Common myeloid progenitor, CD34-positive (primary cell): ENCODE results near the gene RPAP2.

Experiments
- CTCF ChIA-PET: fragments of 350-600 bp; sonication (Branson Sonifier 250); formaldehyde crosslinking; loops from one replicate; lab custom pipeline; 2021; ENCODE audit warnings: antibody characterized with exemption; lab: Charles Lee
- POLR2A ChIA-PET: fragments of 350-600 bp; sonication (Branson Sonifier 250); formaldehyde crosslinking; loops from one replicate; lab custom pipeline; 2021; ENCODE audit warnings: antibody characterized with exemption; lab: Charles Lee
- DNase-seq, 3 donors: peaks; one replicate each; pipeline versions ENCODE4 v3.0.0 to v3.0.0-alpha.2; 2013
- H3K27ac ChIP-seq, 2 experiments: 1 replicate in 1 of 2; 2 replicates in 1 of 2; pipeline ENCODE4 v1.7.0; 2013; ENCODE audit warnings: inconsistent platforms in 2 of 2, low read length in 2 of 2, mild to moderate bottlenecking in 2 of 2, low read depth in 1 of 2, moderate library complexity in 1 of 2; ENCODE audit not compliant: severe bottlenecking in 2 of 2, insufficient read depth in 1 of 2, poor library complexity in 1 of 2
- H3K27me3 ChIP-seq, 5 experiments: replicated peaks in 2 of 5; 1 replicate in 3 of 5; 2 replicates in 2 of 5; pipeline versions ENCODE4 v1.6.1 to v1.7.0; 2013; ENCODE audit warnings: low read length in 4 of 5, mild to moderate bottlenecking in 2 of 5, moderate library complexity in 2 of 5, inconsistent platforms in 1 of 5; ENCODE audit not compliant: insufficient read depth in 5 of 5, control insufficient read depth in 4 of 5
- H3K36me3 ChIP-seq, 4 experiments: 1 replicate in 2 of 4; 2 replicates in 2 of 4; pipeline versions ENCODE4 v1.6.1 to v1.7.0; 2013; ENCODE audit warnings: low read length in 3 of 4, control low read depth in 1 of 4, mild to moderate bottlenecking in 1 of 4; ENCODE audit not compliant: control insufficient read depth in 4 of 4, insufficient read depth in 4 of 4
- H3K4me1 ChIP-seq, 4 experiments: 1 replicate in 3 of 4; 2 replicates in 1 of 4; pipeline versions ENCODE4 v1.6.1 to v1.7.1; 2013; ENCODE audit warnings: low read length in 3 of 4, mild to moderate bottlenecking in 3 of 4, control low read depth in 1 of 4, inconsistent platforms in 1 of 4, moderate library complexity in 1 of 4; ENCODE audit not compliant: control insufficient read depth in 4 of 4, insufficient read depth in 4 of 4; ENCODE audit errors: control extremely low read depth in 1 of 4
- H3K4me3 ChIP-seq, 7 experiments: 1 replicate in 4 of 7; 2 replicates in 3 of 7; pipeline versions ENCODE4 v1.5.1 to v1.7.0; 2013; ENCODE audit warnings: mild to moderate bottlenecking in 7 of 7, low read length in 6 of 7, moderate library complexity in 6 of 7, inconsistent platforms in 2 of 7, low read depth in 2 of 7, control low read depth in 1 of 7; ENCODE audit not compliant: insufficient read depth in 4 of 7, control insufficient read depth in 1 of 7; ENCODE audit errors: extremely low read depth in 1 of 7
- H3K9me3 ChIP-seq, 5 experiments: 1 replicate in 4 of 5; 2 replicates in 1 of 5; pipeline versions ENCODE4 v1.6.1 to v1.7.1; 2013; ENCODE audit warnings: low read length in 4 of 5, mild to moderate bottlenecking in 2 of 5, inconsistent platforms in 1 of 5, low read depth in 1 of 5, moderate library complexity in 1 of 5; ENCODE audit not compliant: control insufficient read depth in 4 of 5, insufficient read depth in 2 of 5; ENCODE audit errors: control extremely low read depth in 1 of 5
- WGBS: methylation state at CpG from one replicate; pipeline ENCODE4 v1.1.5; 2013; ENCODE audit not compliant: insufficient coverage; 5-methylcytosine and 5-hydroxymethylcytosine counted together

RPAP2 gene

GRCh38 chr1:92299477-92300150, 755 bp downstream of the RPAP2 start:
- WGBS = 95% methylated on average over 3 of the region's 11 CpGs

GRCh38 chr1:92301021-92301420, 2.2 kb downstream of the RPAP2 start:
- POLR2A ChIA-PET = no interaction called here
- Histone ChIP-seq H3K4me3 (peak overlapping the region in 1 of 7 experiments; percentile 13), H3K4me1 (peaks cover 5 to 25% (median 15%) of the 10 kb centered on the region in 4 experiments), H3K36me3 (peaks cover 3 to 27% (median 15%) of the 10 kb centered on the region in 4 experiments), H3K27ac (no peak overlapping the region), H3K27me3 (no peaks in the 10 kb centered on the region), H3K9me3 (no peaks in the 10 kb centered on the region)
- DNase-seq = no peak
- CTCF ChIA-PET = interaction anchor here (0.6 to 1.3 kb wide), 3 partner anchors 8 to 302 kb away, joined by 3 read pairs; no protein-coding TSS in a partner anchor
- no CpG with 5 or more reads among the region's 5 CpGs for WGBS

More at GRCh38 chr1:92299477-92300150, 755 bp downstream of the RPAP2 start:
- Histone ChIP-seq H3K36me3 (peaks cover under 1 to 21% (median 13%) of the 10 kb centered on the region in 4 experiments), H3K27me3 (no peaks in the 10 kb centered on the region), H3K9me3 (no peaks in the 10 kb centered on the region), H3K4me3 (peak overlapping the region; percentile 87 to 97 (median 94)), H3K4me1 (peaks cover 5 to 29% (median 15%) of the 10 kb centered on the region in 4 experiments), H3K27ac (peak overlapping the region; percentile 81 to 94)
- CTCF ChIA-PET = interaction anchor here (1.2 to 1.3 kb wide), 3 partner anchors 9 to 300 kb away, joined by 3 to 6 read pairs (median 4); no protein-coding TSS in a partner anchor
- POLR2A ChIA-PET = interaction anchor here (0.6 to 1.3 kb wide), 3 partner anchors 18 to 918 kb away, joined by 3 read pairs; no protein-coding TSS in a partner anchor
- peak in 1 of 3 donors; percentile 15 for DNase-seq

- Histone ChIP-seq H3K36me3 (peaks cover 5 to 36% (median 22%) of the 10 kb centered on the region in 4 experiments), H3K27me3 (no peaks in the 10 kb centered on the region), H3K9me3 (no peaks in the 10 kb centered on the region), H3K4me3 (no peak overlapping the region), H3K27ac (no peak overlapping the region), H3K4me1 (peaks cover 0 to 5% (median 2%) of the 10 kb centered on the region in 4 experiments)
- ChIA-PET CTCF (interaction anchor here (1.5 kb wide), 1 partner anchor 309 kb away, joined by 5 read pairs; no protein-coding TSS in a partner anchor), POLR2A (no interaction called here)
- DNase-seq = no peak
Observed at GRCh38 chr1:92306020-92306419, 7.2 kb downstream of the RPAP2 start.

- Histone ChIP-seq H3K27me3 (no peaks in the 10 kb centered on the region), H3K4me1 (peaks cover 0 to 8% (median 4%) of the 10 kb centered on the region in 4 experiments), H3K4me3 (no peak overlapping the region), H3K9me3 (peaks cover 0 to 4% (median 0%) of the 10 kb centered on the region in 5 experiments), H3K27ac (no peak overlapping the region), H3K36me3 (peaks cover 4 to 43% (median 23%) of the 10 kb centered on the region in 4 experiments)
- 90% methylated on average over 2 of the region's 4 CpGs for WGBS
- no peak for DNase-seq
- CTCF ChIA-PET = interaction anchor here (0.8 to 5.3 kb wide), 9 partner anchors 9 to 511 kb away, joined by 3 to 35 read pairs (median 6); partner anchors contain the start of genes GLMN and RPAP2
- POLR2A ChIA-PET = no interaction called here
Observed at GRCh38 chr1:92307980-92308379, 9.1 kb downstream of the RPAP2 start.

GRCh38 chr1:92310185-92310597, 11.3 kb downstream of the RPAP2 start:
- Histone ChIP-seq H3K36me3 (peaks cover 4 to 33% (median 16%) of the 10 kb centered on the region in 4 experiments), H3K9me3 (peaks cover 0 to 5% (median 0%) of the 10 kb centered on the region in 5 experiments), H3K27me3 (no peaks in the 10 kb centered on the region), H3K4me3 (no peak overlapping the region), H3K27ac (no peak overlapping the region), H3K4me1 (peaks cover 0 to 8% (median 4%) of the 10 kb centered on the region in 4 experiments)
- peak; percentile 27 to 58 (median 52) for DNase-seq
- POLR2A ChIA-PET = interaction anchor here (1.1 kb wide), 1 partner anchor 32 kb away, joined by 3 read pairs; no protein-coding TSS in a partner anchor
- CTCF ChIA-PET = interaction anchor here (0.5 to 5.3 kb wide), 26 partner anchors 9 to 436 kb away, joined by 3 to 35 read pairs (median 4); no protein-coding TSS in a partner anchor

GRCh38 chr1:92314024-92314423, 15.2 kb downstream of the RPAP2 start:
- Histone ChIP-seq H3K4me3 (no peak overlapping the region), H3K4me1 (peaks cover 12 to 24% (median 15%) of the 10 kb centered on the region in 4 experiments), H3K9me3 (peaks cover 0 to 5% (median 0%) of the 10 kb centered on the region in 5 experiments), H3K36me3 (peaks cover 0 to 13% (median 5%) of the 10 kb centered on the region in 4 experiments), H3K27ac (no peak overlapping the region), H3K27me3 (no peaks in the 10 kb centered on the region)
- no peak for DNase-seq
- ChIA-PET CTCF (interaction anchor here (1.4 kb wide), 3 partner anchors 10 to 310 kb away, joined by 3 to 7 read pairs (median 4); partner anchors contain the start of genes GLMN and RPAP2), POLR2A (interaction anchor here (0.6 kb wide), 1 partner anchor 34 kb away, joined by 4 read pairs; no protein-coding TSS in a partner anchor)
- WGBS = no CpG with 5 or more reads among the region's 1 CpG
